Esophagus muscularis mucosa (tissue), 4 donors: Measurements from ENCODE around the gene GUCY2C.

Source experiments
- EP300 ChIP-seq: sonication (generic); formaldehyde crosslinking; IDR thresholded peaks from one replicate; pipeline ENCODE4 v1.6.1; 2017; ENCODE audit warnings: antibody characterized with exemption
- POLR2A ChIP-seq: fragments of 450-650 bp; IDR thresholded peaks from one replicate; pipeline ENCODE4 v1.6.1; 2017; ENCODE audit warnings: antibody characterized with exemption, moderate library complexity, mild to moderate bottlenecking, low read depth
- POLR2AphosphoS5 ChIP-seq, 2 donors: sonication (generic); formaldehyde crosslinking; IDR thresholded peaks; one replicate each; pipeline ENCODE4 v1.6.1; 2017; ENCODE audit warnings: antibody characterized with exemption in 2 of 2
- TF ChIP-seq, protein P1 (sequence below), 3 experiments: fragments of 200-600 bp in 2 of 3; fragments of 450-650 bp in 1 of 3; sonication (generic) in 2 of 3; IDR thresholded peaks; one replicate each; pipeline ENCODE4 v1.5.1; 2017 to 2019; ENCODE audit warnings: antibody characterized with exemption in 3 of 3, mild to moderate bottlenecking in 2 of 3, moderate library complexity in 1 of 3

DNA sequence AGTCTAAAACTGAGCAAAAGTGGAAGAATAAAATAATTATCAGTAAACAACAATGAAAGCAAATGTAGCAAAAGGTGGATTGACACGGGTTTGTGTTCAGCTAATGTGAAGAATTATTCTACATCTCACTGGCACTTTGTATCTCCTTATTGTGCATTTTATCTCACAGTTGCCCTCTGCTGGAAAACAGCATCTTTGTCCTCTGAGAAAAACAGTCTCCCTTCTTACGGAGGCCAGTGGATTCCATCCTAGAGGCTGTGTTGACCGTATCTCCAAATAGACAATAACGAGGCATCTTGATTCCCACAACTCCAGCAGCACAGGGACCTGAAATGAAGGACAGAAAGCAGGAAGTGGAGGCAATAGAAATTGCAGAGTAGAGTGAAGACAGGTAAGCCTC, 77.4 kb downstream of the GUCY2C start:
- TF ChIP-seq, protein P1, sequence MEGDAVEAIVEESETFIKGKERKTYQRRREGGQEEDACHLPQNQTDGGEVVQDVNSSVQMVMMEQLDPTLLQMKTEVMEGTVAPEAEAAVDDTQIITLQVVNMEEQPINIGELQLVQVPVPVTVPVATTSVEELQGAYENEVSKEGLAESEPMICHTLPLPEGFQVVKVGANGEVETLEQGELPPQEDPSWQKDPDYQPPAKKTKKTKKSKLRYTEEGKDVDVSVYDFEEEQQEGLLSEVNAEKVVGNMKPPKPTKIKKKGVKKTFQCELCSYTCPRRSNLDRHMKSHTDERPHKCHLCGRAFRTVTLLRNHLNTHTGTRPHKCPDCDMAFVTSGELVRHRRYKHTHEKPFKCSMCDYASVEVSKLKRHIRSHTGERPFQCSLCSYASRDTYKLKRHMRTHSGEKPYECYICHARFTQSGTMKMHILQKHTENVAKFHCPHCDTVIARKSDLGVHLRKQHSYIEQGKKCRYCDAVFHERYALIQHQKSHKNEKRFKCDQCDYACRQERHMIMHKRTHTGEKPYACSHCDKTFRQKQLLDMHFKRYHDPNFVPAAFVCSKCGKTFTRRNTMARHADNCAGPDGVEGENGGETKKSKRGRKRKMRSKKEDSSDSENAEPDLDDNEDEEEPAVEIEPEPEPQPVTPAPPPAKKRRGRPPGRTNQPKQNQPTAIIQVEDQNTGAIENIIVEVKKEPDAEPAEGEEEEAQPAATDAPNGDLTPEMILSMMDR (IDR thresholded peaks at IDR 0.05): peak; percentile 31 to 41 (median 39)
- no peak for TF ChIP-seq POLR2A
- TF ChIP-seq POLR2AphosphoS5 (IDR thresholded peaks at IDR 0.05): no peak
- no peak for TF ChIP-seq EP300
